Chondrocyte (in vitro differentiated cells): Measurements from ENCODE around the gene CXCR4. TPM values are rescaled to one million over a fixed set of nuclear protein-coding genes. Genes with fewer than 3 reads are reported as not detected.

Experiments used
- DNase-seq: peaks from one replicate; pipeline ENCODE4 v3.0.0; 2021; ENCODE audit warnings: mixed read lengths, low spot score
- H3K27ac Mint-ChIP-seq: one replicate; pipeline ENCODE4 v1.8.0; 2021; ENCODE audit warnings: mild to moderate bottlenecking, moderate library complexity, mixed read lengths; ENCODE audit not compliant: unreplicated experiment
- H3K27me3 Mint-ChIP-seq: 2 replicates; pipeline ENCODE4 v1.8.0; 2021; ENCODE audit warnings: low read depth, mixed read lengths
- H3K36me3 Mint-ChIP-seq: 2 replicates; pipeline ENCODE4 v1.8.0; 2021; ENCODE audit warnings: low read depth, mixed read lengths
- H3K4me1 Mint-ChIP-seq: 2 replicates; pipeline ENCODE4 v1.8.0; 2021; ENCODE audit warnings: low read depth, mild to moderate bottlenecking, mixed read lengths
- H3K4me3 Mint-ChIP-seq: one replicate; pipeline ENCODE4 v1.8.0; 2021; ENCODE audit warnings: mild to moderate bottlenecking, moderate library complexity, mixed read lengths; ENCODE audit not compliant: unreplicated experiment
- H3K9me3 Mint-ChIP-seq: 2 replicates; pipeline ENCODE4 v1.8.0; 2021; ENCODE audit warnings: low read depth, mixed read lengths
- CTCF ChIP-seq: fragments of 200-600 bp; sonication (generic); IDR thresholded peaks from 2 replicates; pipeline ENCODE4 v1.5.0; 2021; ENCODE audit warnings: antibody characterized with exemption, mild to moderate bottlenecking, moderate library complexity
- total RNA-seq: library from RNA; stranded (reverse); gene quantifications from 3 replicates; pipeline ENCODE4 v1.2.1, GENCODE V29; 2021

Gene CXCR4
- total RNA-seq, 1 donor from 2014 or later, result not detected

- H3K36me3 Mint-ChIP-seq, result no peaks in the 10 kb centered on the region
- H3K27ac Mint-ChIP-seq, result no peak overlapping the region
- TF ChIP-seq CTCF, result no peak
- peaks cover 29% of the 10 kb centered on the region for H3K4me1 Mint-ChIP-seq
- H3K9me3 Mint-ChIP-seq, result no peaks in the 10 kb centered on the region
- H3K4me3 Mint-ChIP-seq, result no peak overlapping the region
- H3K27me3 Mint-ChIP-seq, result peaks cover 70% of the 10 kb centered on the region
- DNase-seq, result no peak
Measured at GRCh38 chr2:136114382-136114781, 3.6 kb downstream of the CXCR4 start.

- no peak for DNase-seq
- Mint-ChIP-seq H3K27ac (no peak overlapping the region), H3K9me3 (no peaks in the 10 kb centered on the region), H3K27me3 (peaks cover 71% of the 10 kb centered on the region), H3K4me3 (no peak overlapping the region), H3K36me3 (no peaks in the 10 kb centered on the region), H3K4me1 (peaks cover 22% of the 10 kb centered on the region)
- TF ChIP-seq CTCF, result no peak
Measured at GRCh38 chr2:136113209-136113971, 4.6 kb downstream of the CXCR4 start.

- no peaks in the 10 kb centered on the region for H3K36me3 Mint-ChIP-seq
- DNase-seq, result no peak
- TF ChIP-seq CTCF, result no peak
- H3K27me3 Mint-ChIP-seq, result peaks cover 68% of the 10 kb centered on the region
- no peaks in the 10 kb centered on the region for H3K9me3 Mint-ChIP-seq
- peaks cover 14% of the 10 kb centered on the region for H3K4me1 Mint-ChIP-seq
- H3K27ac Mint-ChIP-seq, result no peak overlapping the region
- H3K4me3 Mint-ChIP-seq, result no peak overlapping the region
Measured at GRCh38 chr2:136112317-136113208, 5.4 kb downstream of the CXCR4 start.

GRCh38 chr2:136111711-136112110, 6.2 kb downstream of the CXCR4 start:
- Mint-ChIP-seq H3K27me3 (peaks cover 67% of the 10 kb centered on the region), H3K36me3 (no peaks in the 10 kb centered on the region), H3K4me3 (no peak overlapping the region), H3K27ac (no peak overlapping the region), H3K9me3 (no peaks in the 10 kb centered on the region), H3K4me1 (peaks cover 7% of the 10 kb centered on the region)
- no peak for TF ChIP-seq CTCF
- DNase-seq, result no peak

GRCh38 chr2:136110526-136110925, 7.4 kb downstream of the CXCR4 start:
- no peaks in the 10 kb centered on the region for H3K9me3 Mint-ChIP-seq
- no peak overlapping the region for H3K4me3 Mint-ChIP-seq
- no peak for TF ChIP-seq CTCF
- H3K27me3 Mint-ChIP-seq, result peaks cover 63% of the 10 kb centered on the region
- no peak for DNase-seq
- H3K4me1 Mint-ChIP-seq, result no peaks in the 10 kb centered on the region
- no peaks in the 10 kb centered on the region for H3K36me3 Mint-ChIP-seq
- no peak overlapping the region for H3K27ac Mint-ChIP-seq
